Measurements from ENCODE around the gene OR51E2.
"Not testable (repeated sequence)": the region's sequence is repeated elsewhere in the genome, so short reads cannot be mapped to it uniquely, and the experiment has no call there.

The OR51E2 gene, protein sequence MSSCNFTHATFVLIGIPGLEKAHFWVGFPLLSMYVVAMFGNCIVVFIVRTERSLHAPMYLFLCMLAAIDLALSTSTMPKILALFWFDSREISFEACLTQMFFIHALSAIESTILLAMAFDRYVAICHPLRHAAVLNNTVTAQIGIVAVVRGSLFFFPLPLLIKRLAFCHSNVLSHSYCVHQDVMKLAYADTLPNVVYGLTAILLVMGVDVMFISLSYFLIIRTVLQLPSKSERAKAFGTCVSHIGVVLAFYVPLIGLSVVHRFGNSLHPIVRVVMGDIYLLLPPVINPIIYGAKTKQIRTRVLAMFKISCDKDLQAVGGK

DNA sequence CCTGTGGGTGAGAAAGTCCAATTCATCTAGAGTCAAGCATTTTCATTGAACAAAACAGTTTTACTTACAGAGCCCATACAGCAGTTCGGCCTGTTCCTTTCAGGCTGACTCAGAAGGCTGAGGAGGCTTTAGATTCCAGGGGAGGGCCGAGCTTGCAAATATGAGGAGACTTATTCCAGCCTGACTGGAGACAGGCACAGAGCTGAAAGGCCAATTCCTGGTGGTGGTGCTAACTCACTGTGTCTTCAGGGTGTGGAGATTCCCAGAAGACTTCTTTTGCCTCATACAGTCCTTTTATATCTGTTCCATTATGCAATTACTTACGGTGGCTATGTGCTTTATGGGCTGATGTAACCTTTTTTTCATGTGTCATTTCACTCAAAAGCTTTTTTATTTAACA lies at the start of gene OR51E2:
TSS of gene OR51E2 (minus strand) at position 269 of the 400 bp plus-strand sequence. CDS start 15,142 bp downstream, outside the sequence.
- peak; percentile 21 for DNase-seq (ENCODE audit: low read depth)

DNA sequence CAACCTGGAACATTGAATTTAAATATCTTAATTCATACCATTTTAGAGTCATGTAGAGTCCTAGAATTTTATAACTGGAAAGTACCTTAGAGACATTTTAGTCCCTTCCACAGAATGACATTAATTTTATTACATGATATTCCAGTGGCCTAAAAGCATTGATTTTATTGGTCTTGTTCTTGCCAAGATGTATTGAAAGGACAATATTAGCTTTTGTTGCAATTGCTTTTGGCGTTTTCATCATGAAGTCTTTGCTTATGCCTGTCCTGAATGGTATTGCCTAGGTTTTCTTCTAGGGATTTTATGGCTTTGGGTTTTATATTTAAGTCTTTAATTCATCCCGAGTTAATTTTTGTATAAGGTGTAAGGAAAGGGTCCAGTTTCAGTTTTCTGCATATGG lies 43.1 kb upstream of the OR51E2 start:
- no peak for DNase-seq (ENCODE audit: low read depth)

- DNase-seq (ENCODE audit: low read depth): no peak
Observed at GRCh38 chr11:4727171-4727570, 29.5 kb upstream of the OR51E2 start.

DNA sequence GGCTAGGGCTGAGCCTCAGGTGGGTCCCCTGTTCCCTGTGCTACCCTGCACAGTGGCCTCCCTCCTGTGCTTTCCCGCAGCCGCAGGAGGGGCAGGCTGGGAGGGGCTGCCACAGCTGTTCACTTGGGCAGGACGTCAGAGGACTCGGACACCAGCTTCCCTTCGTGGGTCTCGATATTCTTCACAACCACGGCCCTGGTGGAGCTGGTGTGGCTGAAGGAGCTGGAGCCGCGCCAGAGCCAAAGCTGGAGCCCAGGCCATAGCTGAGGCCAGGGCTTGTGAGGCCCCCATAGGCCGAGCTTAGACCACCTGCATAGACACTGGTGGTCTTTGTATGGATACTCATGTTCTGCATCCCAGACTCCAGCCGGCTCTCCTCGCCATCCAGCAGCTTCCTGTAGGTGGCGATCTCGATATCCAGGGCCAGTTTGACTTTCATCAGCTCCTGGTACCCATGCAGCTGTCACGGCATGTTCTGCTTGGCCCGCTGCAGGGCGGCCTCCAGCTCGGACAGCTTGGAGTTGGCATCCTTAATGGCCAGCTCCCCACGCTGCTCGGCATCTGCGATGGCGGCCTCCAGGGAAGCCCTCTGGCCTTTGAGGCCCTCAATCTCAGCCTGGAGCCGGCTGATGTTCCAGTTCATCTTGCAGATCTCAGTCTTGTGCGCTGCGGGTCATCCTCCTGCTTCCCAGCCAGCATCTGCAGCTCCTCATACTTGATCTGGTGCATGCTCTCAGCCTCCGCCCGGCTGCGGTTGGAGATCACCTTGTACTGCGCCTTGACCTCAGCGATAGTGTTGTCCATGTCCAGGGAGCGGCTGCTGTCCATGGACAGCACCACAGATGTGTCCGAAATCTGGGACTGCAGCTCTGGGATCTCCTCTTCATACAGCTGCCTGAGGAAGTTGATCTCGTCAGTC lies 25.2 kb upstream of the OR51E2 start:
- not testable (repeated sequence) for DNase-seq (ENCODE audit: low read depth)

DNA sequence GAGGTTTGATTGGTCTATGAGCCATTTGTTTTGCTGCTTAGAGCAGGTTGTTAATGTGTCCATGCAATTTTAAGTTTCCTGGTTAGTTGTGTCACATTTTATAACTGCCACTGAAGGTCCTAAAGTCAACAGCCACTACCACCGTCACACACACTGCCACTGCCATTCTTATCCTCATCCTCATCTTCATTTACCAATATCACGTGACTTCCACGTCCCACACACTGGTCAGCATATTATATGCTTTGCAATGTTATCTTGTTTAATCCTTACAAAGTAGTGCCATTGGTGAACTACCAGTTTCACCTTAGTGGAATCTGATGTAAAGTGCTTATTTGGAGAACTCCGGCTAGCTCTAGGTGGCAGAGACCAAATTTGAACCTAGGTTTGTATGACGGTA lies 16.6 kb upstream of the OR51E2 start:
- no peak for DNase-seq (ENCODE audit: low read depth)

DNA sequence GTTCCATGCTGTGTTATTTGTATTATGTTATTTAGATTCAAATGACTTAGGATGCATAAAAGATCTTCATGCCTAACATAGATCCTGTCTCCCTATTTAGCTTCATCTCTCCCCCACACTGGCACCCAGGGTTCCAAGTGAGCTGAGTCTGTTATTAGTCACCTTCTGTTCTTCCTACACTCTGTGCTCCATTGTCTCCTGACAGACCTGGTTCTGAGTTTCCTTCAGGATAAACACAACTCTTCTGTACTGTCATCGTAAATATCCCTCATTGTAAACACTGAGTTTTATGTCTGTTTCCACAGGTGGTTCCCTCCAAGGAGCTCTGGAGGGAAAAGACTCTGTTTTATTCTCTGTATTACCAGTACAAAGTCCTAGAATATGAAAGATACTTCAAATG lies 15.6 kb upstream of the OR51E2 start:
- DNase-seq (ENCODE audit: low read depth): peak; percentile 17

GRCh38 chr11:4704790-4705334 lies 7.2 kb upstream of the OR51E2 start:
- DNase-seq (ENCODE audit: low read depth): no peak

DNA sequence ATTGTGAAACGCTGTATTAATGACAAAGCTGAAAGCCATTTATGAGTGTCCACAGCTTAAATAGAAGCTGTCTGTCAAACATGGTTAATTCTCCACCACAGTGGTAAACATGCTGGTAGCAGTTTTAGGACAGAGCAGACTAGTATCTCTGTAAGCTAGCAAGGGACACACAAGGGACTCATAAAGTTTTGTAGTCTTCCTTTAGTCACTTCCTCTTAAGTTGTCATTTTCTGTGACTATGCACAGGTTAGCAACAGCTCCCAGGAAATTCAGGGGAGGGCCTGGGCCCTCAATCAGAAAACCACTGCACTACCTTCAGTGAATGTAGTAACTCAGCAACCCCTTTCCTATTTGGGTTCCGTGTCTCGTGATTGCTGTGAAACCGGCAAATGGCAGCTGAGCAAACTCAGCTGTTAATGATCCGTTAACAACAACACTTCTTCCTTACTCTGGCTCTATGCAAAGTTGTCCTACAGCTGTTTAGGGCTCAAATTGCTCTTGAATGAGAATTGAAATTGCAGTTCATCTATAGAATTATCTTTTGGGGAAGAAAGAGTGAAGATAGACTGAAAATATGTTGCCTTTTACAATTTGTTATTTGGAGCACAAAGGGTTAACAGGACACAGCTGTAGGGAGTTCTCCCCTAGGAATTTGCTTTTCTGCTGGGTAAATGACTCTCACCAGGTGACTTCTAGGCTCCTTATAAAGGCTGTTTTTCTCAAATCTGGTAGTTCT lies 6.6 kb upstream of the OR51E2 start, which contains the start of gene MMP26:
TSS of gene MMP26 (plus strand) at position 731 of the 736 bp plus-strand sequence.
- no peak for DNase-seq (ENCODE audit: low read depth)

DNA sequence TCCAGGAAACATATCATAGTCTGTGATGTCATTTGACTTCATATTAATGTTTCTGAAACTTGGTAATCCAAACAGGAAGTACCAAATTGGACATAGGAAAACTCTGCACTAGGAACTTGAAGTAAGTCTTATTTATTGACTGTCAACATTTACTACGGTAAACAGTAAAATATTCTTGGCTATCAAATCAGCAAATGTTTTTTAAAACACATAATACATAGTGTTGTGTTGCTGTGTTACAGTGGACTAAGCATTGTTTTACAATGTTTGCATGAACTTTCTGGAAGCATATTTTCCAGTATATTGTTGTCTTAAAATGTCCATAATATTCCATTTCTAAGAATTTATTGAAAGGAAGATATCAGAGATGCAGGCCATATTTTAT lies 2.8 kb upstream of the OR51E2 start:
- no peak for DNase-seq (ENCODE audit: low read depth)

DNA sequence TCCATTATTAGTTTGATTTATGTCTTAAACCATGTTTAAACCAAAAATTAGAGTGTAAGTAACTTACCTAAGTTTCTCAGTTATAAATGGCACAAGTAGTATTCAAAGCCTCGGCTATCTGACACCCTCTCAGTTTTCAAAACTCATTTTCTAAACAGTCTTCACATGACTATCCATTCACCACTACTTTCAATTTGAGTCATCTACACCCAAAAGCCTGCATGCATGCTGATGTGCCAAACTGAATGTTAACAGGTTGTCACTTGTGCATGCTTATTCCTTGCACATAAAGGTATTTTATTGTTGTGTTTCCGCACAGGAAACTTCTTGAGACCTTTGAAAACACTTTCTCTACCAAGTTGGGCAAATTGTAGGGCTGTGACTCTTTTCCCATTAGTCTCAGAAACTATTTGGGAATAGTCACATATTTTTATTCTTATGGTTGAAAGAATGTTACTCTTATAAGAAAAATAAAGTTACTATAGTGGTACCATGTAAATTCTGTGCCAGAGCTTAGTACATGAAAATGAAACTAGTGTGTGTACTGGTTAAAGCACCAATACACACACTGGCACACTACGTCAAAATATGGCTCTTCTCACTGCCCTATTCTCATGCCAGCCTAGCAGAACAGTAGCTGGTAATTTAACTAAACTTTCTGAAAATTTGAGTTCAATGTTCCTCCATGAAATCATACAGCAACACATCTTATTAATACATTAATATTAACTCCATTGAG lies 2.2 kb upstream of the OR51E2 start:
- no peak for DNase-seq (ENCODE audit: low read depth)

DNA sequence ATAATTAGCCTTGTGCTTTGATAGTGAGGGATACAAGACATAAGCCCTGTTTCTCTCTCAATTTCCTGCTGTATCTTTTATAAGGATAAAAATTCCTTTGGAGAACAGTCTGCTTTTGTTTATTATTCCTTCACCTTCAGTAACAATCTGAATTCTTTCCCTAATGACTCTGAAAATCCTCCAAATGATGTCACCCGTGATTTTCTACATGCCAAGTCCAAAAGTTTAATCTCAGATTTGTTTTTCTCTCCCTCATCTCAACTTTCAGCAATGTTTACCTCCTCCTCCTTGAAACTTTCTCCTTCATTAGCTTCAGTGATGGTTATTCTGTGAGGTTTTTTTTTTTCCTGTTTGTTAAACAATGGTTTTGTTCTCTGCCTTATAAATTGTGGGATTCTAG lies 2.2 kb downstream of the OR51E2 start:
- DNase-seq (ENCODE audit: low read depth): no peak

GRCh38 chr11:4684631-4685285 lies 12.9 kb downstream of the OR51E2 start:
- DNase-seq (ENCODE audit: low read depth): no peak

DNA sequence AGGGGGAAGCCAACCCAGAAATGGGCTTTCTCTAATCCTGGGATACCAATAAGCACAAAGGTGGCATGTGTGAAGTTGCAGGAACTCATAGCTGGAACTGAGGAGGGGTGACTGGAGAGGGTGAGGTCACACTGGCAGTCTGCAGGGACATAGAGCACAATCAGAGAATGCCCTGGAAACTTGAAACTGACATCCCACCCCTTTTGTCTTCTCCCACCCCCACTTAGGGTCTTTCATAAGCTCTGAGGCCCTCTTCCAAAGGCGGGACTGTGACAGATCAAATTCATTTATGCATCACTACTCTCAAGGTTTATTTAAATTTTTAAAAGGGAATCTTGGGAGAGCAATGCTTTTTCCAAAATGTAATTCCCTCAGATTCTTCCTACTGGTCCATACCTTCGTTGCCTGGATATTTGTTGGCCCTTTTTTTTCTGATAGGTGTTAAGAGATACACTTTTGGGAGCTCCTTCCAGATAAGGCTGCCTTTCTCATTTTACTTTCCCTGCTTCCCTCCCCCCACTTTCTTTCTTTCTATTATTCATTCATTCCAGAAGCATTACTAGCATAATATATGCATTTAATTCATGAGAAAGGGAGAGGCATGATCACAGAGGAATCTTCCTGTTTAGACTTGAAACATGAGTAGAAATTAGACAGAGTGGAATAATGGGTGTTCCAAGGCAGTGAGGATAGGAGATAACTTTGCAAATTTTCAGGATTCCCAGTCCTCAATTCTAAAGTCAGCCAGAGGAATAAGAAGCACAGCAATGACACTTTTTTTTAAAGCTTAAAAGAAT lies 14.8 kb downstream of the OR51E2 start:
- DNase-seq (ENCODE audit: low read depth): peak; percentile 69

- no peak for DNase-seq (ENCODE audit: low read depth)
Observed at GRCh38 chr11:4680341-4680740, 17.3 kb downstream of the OR51E2 start.

- no peak for DNase-seq (ENCODE audit: low read depth)
Observed at GRCh38 chr11:4677948-4678347, 19.7 kb downstream of the OR51E2 start.

- no peak for DNase-seq (ENCODE audit: low read depth)
Observed at GRCh38 chr11:4673781-4674180, 23.9 kb downstream of the OR51E2 start.

DNA sequence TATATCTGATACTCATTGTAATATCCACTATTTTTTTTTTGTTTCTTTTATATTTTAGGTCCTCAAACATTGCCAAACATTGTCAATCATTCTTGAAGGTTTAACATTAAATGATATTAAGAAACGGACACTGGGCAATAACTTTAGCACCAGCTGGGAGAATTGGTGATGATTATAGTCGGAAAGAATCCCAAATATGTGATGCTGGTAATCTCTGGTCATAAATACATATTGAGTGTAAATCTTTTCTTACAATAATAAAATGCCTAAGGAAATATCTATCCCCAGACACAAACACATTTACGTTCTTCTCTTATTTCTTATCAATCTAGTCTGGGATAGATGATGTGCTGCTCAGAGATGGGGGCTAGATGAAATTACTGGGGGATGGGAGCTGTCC lies 25.2 kb downstream of the OR51E2 start:
- peak; percentile 10 for DNase-seq (ENCODE audit: low read depth)

DNA sequence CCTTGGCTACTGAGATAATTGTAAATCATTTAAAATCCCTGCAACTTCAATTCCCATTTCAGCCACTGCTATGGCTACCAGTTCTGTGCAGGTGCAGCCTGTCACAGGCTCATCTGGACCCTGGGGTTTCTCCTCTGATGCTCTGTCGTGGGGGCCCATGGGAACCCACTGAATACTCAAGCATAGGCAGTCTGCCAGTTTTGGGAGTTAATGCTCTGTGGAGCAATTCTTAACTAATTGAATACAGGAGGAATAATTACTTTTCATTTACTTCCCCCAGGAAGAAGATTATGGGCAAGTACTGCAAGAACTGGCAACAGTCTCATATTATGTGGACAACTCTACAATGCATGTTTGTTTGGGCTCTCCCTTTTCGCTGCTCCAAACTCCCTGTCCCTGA lies 25.9 kb downstream of the OR51E2 start:
- DNase-seq (ENCODE audit: low read depth): no peak

DNA sequence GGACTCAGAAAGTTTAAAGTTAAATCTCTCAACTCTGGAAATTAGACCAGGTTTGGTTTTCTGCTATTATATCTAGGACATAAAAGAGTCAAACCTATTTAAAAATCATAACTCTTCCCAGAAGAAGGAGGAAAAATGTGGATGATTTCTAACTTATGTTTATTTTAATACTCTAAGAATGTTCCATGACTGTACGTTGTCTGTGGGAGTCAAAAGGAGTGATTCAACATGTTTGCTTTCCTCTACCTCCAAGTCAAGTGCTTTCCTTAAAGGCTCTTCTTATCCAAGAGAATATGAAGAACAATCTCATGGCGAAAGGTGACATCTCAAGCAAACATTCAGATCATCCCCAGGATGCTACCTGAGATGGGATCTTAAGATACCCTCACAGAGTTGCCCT lies 32.2 kb downstream of the OR51E2 start:
- DNase-seq (ENCODE audit: low read depth): peak; percentile 10

- DNase-seq (ENCODE audit: low read depth): no peak
Observed at GRCh38 chr11:4664786-4665185, 32.9 kb downstream of the OR51E2 start.
